ENCODE data around the gene MICAL2.

GRCh38 chr11:12223771-12224536 lies 113.6 kb downstream of the MICAL2 start:
- TF ChIP-seq POLR2A (IDR thresholded peaks at IDR 0.05): peak; percentile 25
- TF ChIP-seq CTCF (IDR thresholded peaks at IDR 0.05): no peak
